GM21447 (cell line): ENCODE measurements around the gene LRBA.

Source experiments
- ATAC-seq: cut with Tn5 transposase; IDR thresholded peaks from one replicate; pipeline ENCODE4 v1.9.1; 2021; ENCODE audit not compliant: unreplicated experiment

The LRBA gene

DNA sequence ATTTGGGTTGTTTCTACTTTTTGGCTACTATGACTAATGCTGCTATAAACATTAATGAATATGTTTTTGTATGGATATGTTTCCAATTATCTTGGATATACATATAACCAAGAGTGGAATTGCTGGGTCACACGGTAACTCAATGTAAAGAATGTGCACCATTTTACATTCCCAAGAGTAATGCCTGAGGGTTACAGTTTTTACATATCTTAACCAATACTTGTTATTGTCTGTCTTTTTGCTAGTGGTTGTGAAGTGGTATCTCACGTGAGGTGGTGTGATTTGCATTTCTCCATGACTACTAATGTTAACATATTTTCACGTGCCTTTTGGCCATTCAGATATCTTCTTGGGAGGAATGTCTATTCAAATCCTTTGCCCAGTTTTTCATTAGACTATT is 633.5 kb downstream of the LRBA start:
- no peak for ATAC-seq

DNA sequence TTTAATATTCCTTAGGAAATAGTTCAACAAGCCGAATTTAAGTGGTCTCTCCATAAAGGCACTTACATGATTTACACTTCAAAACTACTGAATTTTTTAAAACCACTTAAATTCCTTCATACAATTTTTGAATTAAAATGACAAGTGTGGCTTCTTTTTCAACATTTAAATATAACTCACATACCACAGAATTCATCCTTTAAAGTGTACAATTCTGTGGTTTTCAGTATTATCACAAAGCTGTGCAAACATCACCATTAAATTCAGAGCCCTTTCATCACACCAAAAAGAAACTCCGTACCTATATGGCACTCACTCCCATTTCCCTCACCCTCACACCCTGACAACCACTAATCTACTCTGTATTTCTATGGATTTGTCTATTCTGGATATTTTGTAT is 634.0 kb downstream of the LRBA start:
- no peak for ATAC-seq

DNA sequence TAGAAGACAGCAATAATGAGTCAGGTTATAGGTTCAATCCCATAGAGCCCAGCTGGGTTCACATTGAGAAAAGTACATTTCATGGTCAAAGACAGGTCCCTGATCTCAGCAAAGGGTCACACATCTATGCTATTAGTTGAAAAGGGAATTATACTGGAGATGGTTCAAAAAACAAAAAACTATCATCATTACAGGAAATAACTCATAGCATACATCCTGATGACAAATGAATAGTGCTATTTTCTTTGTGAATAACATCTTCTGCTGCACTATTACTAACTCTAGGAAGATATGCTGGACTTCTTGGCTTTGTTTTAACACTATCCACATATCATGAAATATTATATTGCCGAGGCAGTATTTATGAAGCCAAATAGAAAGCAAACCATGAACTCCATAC is 635.6 kb downstream of the LRBA start:
- ATAC-seq, result no peak

DNA sequence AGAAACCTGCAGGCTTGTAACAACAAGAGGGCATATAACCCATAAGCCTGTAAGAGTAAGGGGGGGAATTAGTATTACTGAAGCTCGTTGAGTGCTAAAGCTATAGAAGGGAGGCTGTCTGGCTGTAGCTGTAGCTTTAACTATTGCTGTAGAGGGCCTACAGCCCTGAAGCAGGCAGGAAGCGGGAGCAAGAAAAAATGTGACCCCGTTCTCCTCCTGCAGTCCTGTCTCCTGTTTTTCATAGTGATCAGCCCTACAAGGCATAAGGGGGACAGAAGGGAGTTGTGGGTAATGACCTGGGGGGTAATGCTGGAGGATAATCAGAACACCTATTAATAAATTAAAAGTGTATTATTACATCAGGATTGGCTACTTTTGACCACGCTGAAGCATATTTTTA is 640.1 kb downstream of the LRBA start:
- no peak for ATAC-seq

DNA sequence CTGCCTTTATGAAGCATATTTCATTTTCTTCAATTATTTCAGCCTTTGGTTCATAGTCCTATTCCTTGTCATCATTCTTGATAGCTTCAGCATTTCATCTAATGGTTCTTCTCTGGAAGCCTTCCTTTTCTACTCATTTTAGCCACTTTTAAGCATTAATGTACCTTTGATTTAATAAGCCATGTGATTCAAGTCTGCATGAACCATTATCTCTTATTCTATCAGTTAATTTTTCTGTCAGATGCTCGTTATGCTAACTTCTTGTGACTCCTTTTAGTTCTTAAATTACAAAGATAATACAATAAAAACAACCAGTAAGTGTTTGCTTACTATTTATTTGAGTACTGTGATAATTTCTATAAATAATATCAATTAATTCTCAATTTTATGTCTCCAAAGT is 643.2 kb downstream of the LRBA start:
- no peak for ATAC-seq

DNA sequence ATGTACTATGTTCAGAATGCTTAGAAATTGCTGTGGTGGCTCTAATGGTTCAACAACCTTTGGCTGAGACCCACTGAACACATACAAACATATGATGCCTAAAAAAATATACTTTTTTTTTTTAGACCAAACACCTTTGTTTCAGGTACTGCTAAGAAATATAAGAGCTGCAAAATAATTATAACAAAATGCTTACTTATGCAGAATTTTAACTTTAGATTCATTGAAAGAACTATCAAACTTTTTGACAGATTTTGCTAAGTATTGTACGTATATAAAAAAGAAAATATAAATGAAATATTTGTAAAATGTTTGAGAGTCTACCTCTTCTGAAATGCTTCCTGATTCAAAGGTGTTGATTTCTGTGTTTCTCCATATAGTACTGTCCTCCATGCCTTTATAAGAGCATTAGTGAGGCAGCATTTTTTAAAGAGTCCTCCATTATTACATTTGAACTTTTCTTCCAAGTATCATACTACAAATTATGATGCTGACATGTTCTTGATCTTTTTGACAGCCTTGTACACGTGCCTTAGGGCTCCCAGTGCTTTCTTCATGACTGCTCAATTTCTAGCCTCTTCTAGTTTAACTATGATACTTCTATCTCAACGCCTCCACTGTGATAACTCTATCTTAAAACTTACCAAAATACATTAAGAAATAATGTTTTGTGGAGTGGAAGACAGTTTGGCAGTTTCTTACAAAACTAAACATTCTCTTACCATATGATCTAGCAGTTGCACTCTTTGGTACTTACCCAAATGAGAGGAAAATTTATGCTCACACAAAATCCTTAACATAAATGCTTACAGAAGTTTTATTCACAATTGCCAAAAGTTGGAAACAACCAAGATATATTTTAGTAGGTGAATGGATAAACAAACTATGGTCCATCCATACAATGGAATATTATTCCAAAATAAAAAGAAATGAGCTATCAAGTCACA is 645.4 kb downstream of the LRBA start:
- ATAC-seq, result no peak

DNA sequence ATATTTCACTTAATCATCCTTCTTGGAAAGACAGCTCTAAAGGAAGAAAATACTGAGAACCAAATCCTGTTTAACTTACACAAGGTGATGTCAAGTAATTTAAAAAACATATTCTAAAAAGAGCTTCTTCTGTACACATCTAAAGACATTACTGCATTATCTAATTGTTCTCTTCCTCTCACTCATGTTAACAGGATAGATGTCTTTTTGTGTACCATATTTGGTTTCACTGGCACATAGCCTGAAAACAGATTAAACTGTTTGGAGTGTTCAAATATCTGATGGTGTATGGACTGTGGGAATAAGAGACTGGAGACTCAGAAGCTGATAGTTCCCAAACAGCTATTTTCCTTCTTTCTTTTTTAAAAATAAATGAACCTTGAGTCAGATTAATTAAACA is 646.4 kb downstream of the LRBA start:
- no peak for ATAC-seq

DNA sequence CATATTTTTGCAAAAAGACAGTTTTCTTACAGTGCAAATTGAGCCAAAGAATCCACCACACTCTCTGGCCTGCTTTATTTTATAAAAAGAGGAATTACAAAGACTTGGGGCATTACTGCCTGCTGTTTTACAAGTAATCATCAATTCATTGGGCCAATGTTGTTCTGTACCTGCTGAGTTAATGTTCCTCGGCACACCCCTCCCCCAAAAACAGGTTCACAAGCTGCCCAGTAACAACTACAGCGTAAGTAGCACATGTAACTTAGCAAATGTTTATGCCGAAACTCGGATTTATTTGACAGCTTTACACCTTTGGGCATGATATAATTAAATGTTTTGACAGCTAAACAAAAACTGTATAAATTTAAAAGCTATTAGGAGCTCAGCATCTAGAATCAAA is 647.8 kb downstream of the LRBA start:
- no peak for ATAC-seq

DNA sequence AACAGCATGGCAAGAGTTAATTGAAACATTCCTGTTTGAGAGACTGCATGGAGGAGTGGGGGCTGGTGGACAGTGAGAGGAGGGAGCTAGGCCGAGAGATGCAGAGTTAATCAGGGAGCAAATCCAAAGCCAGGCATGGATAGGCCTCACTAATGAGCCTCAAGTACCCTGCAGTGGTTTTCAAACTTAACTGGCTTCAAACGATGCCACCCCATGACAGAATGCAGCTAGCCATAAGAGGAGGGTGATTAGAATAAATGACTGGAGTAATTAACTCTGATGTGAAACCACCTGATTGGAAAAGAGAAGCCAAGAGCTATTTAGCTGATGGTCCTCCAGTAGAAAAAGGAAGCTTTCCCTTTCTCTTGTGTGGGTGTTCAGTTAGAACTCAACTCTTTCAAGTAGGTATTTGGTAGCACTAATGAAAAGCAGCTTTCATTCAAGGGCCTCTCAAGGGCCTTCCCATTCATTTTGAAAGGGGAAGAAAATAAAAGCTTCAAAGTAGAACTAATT is 648.5 kb downstream of the LRBA start:
- ATAC-seq, result peak; percentile 66

DNA sequence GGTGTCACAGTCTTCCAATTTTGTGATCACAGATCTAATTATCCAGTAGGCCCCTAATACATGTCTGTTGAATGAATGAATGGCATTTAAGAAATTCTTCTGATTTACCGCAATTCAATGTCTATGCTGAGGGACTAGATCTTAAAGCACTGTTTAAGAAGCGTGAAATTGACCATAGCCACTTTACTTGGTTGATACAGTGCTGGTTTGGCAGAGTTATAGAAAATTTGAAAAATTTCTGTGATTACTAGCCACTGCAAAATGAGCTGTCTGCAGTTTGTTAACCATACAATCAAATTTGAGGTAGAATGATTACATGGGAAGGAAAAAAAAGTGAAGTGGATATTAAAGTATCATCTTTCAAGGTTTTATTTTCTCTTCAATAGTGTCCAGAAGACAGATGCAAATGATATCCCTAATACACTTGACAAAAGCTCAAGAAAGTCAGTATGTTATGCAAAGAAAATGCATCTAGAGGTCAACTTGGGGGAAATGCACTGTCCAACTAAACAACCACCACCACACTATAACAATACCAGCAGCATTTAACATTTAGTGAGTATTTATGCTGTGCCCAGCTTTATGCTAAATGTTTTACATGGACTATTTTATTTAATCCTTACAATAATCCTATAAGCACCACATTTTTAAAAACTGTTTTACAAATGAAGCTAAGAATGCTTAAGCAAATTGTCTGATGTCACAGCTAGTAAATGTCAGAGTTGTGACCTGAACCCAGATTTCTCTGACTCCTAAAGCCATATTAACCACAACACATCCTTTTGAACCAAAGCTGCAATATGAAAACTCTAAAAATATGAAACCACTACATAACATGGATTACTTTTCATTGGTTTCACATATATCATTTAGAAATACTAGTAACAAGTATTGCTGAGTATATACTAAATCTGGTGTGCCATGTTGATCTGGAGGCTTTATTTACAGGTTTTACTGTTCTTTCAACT is 651.1 kb downstream of the LRBA start:
- peak; percentile 50 for ATAC-seq

DNA sequence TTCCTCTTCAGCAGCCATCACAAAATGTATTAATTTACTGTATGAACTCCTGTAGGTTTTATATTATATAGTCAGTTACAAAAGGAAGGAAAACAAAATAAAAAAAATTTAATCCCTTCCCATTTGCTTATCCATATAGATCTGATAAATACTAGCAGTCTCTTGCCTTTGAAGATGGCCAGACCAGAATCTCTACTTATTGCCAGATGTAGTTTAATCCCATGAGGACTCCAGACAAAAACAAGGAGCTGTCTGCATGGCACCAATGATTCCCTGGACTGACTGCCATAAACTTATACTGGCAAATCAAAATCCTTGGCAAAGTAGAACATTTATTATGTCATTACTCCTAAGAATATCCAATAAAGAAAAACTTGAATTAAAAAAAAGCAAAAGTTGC is 656.4 kb downstream of the LRBA start:
- ATAC-seq, result no peak

DNA sequence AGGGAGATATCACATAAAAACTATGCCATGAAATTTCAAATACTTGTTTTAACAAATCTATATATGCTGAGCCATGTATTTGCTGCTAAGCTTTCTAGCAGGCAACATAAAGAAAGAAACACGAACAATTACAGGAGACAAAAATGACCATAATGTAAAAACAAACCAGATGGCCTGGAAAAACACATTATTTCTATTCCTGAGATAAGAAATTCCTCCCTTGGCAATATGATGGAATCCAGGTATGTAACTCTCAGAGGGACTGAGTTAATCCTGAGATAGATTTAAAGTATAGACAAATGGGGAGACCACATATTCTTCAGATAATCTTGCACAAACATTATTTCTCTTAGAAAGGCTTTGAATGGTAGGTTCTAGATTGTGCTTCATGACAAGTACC is 657.3 kb downstream of the LRBA start:
- no peak for ATAC-seq

DNA sequence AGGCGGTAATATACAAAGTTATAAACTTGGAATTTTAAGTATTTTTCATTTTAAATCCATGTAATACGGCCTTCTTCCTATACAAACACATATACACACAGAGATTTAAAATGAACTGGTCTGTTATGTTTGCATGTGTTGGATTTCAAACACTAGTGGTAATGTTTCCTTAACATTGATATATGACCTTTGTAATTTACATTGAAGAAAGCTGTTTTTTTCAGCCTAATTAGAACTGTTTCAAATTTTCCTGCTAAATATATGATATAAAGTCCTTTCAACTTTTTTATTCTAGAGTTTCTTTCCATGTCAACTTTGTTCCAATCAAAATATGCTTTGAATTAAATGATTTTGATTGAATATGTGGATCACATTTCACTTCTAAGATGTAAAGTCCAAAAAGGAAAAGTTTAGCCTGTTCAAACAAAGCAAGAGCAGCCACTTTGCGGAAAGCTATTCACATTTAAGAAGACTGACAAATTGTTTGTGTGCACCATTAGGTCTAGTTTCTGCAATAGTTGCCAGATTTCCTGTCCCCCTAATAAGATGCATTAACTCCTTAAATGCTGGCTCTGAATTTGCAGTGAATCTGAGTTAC is 659.1 kb downstream of the LRBA start:
- no peak for ATAC-seq

DNA sequence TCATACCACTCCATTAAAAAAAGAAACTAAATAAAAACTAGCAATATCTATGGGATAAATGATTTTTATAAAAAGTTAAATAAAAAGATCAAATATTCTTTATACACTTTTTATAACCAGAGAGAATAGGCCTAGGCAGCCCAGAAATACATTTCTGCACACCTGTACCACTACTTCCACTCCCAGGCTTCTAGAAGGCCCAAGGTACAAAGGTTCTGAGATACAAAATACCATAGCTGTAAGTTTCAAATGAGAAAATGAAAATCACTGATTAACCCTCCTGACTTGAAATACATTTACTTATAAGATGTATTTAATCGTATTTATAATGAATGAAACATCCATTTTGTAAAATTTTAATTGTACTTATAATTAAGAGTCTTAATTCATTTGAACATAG is 659.7 kb downstream of the LRBA start:
- no peak for ATAC-seq

DNA sequence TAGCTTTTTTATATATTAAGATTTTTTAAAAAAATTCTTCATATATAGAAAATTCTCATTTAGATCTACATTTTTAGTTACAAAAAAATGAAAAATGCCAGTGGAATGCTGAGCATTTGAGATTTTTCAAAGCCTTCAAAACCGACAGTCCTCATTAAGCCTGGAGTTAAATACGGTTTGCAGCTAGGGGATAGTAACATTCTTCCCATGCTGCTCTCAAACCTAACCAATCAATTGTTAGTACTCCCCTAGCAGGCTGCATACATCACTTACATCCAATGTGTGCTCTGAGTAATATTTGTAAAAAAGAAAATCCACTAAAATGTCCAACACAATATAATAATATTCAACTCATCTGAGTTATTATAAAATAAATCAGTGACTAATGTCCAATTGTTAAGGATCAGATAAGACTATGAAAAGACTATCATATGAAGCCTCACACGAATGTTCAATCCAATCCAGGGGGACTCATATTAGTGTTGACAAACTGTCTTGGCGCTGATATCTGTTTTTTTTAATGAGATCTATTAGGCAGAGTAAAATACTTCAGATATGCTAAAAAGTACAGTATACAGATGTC is 660.8 kb downstream of the LRBA start:
- ATAC-seq, result no peak

DNA sequence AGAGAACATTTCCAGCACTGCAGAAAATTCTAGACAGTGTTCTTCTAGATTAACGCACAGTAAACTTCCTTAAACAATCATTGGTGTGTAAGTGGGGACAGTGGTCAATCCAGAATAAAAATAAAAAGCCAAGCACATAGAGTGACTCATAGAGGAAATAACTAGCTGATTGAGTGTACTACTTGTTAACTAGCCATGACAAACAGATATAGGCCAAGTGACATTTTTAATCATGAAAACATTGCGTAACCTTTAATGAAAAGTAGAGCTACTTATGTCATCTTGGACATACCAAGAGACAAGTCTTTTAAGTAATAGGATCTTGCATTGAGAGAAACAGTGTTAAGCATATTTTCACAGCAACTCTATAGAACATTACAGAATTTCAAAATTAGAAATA is 667.0 kb downstream of the LRBA start:
- ATAC-seq, result no peak

DNA sequence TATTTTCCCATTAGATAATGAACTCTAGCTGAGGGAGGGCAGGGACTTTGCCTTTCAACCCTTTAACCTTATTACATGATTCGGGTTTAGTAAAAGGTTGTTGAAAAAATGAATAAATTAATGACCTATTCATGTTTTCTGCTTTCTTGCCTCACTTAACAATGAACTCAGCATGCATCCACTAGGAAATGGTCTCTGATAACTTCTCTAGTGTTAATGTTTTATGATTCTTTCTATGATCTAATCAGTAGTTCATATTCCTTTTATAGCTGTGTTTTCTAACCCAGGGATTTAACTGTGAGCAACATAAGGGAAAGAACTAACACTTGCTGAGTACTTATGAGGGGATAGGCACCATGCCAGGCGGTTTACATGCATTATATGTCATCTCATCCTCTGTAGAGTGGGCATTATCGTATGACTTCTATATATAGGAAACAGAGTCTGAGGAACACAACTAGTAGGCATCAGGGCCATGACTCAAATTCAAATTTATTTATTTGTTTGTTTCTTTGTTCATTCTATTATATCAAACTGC is 669.8 kb downstream of the LRBA start:
- no peak for ATAC-seq

DNA sequence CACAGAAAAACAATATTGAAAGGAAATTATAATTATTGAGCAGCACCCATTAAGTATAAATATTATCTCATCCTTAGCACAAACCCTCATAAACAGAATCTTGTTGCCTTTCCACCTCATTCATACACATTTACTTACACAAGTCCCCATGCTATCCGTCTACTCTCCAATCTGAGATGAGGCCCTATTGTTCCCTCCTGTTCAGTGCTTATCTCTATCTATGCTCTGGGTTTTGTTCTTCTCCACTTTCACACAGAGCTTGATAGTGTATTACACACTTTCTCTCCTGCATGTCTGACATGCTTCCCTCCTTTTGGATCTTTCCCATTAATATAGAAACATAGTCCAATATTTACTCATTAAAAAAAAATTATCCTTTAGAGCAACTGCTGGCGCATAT is 671.3 kb downstream of the LRBA start:
- ATAC-seq, result no peak

DNA sequence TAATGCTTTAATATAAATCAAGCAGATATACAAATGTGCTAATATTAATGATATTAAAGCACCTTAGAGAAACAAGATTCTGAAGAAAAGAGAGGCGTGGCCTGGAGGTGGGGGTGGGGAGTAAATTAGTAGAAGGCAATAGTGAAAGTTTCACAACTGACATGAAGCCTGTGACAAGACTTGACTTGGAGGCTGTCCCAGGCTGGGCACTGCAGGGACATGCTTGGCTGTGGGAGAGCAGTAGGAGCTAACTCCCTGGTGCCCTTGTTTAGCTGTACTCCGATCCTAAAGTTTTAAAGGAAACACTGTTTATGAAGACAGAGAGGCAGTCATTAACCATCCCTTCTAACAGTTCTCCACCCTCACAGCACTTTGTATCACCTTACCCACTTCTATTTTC is 672.1 kb downstream of the LRBA start:
- no peak for ATAC-seq

DNA sequence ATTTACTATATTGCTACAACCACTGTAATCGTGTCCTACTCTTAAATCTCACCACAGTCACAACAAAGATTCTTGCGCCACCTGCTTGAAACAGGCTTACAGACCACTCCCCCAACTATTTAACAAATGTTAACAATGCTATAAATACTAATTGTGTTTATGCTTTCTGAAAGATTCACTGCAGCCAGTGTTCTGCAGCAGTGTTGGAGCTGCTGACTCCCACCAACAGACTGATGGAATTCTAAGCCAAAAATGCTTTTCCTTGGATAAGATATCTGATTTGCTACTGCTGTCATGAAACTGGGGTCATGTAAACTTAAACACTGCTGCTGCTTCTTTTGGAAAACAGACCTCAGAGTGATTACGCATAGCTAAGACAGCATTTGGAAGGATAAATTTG is 677.4 kb downstream of the LRBA start:
- no peak for ATAC-seq
